ENCODE results near the gene CFAP300. TPM values are rescaled to one million over a fixed set of nuclear protein-coding genes. Genes with fewer than 3 reads are reported as not detected.
A peak's percentile ranks its signal among the peaks of the same experiment; 100 is the strongest.

Gene CFAP300
- total RNA-seq, 2 donors from 2014 or later = 0.74 to 2.2 TPM

DNA sequence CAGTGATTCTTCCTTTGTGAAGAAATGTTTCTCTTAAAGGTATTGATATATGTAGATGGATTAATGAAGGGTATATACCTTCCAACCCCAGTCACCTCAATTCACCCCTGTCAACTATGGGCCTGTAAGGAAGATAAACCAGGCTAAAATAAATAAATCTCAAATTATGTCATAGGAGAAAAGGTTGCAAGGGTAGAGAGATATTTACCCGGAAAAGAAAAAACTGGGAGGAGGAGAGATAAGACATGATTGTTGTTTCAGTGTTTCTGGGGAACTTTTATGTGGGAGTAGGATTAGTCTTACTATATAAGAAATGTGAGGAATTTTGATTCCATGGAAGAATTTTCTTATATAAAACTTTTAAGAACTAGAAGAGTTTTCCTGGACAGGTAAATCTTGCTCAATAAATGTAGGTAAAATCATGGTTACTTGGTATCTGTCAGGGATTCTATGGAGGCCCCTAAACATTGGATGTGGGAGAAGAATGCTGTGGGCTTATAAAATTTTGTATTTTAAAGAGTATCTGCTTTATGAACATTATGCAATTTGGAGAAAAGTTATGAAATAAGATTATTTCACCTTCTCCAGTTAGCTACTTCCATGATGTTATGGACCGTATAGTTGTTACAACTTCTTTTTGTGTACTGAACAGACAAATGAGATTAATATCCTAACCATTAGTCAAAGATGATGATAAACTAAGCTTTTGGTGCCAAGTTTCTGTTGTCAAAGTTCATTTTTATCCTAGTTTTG, 69.4 kb downstream of the CFAP300 start:
- intact Hi-C loops (cut with DNase I) = loop anchor here in 1 of 2 donors (10.0 kb wide), 1 partner anchor 148 kb away; no protein-coding TSS in a partner anchor
- DNase-seq (no peak), ATAC-seq (peak in 1 of 2 donors; percentile 26)

GRCh38 chr11:102117472-102118113, 70.4 kb downstream of the CFAP300 start:
- DNase-seq (no peak), ATAC-seq (no peak)
- intact Hi-C loops (cut with DNase I) = loop anchor here in 1 of 2 donors (10.0 kb wide), 1 partner anchor 147 kb away; no protein-coding TSS in a partner anchor

GRCh38 chr11:102118937-102119336, 71.7 kb downstream of the CFAP300 start:
- ATAC-seq = no peak
- intact Hi-C loops (cut with DNase I) = loop anchor here in 1 of 2 donors (10.0 kb wide), 1 partner anchor 146 kb away; no protein-coding TSS in a partner anchor

GRCh38 chr11:102119997-102120396, 72.8 kb downstream of the CFAP300 start:
- ATAC-seq (peak in 1 of 2 donors; percentile 27), DNase-seq (no peak)
- intact Hi-C loops (cut with DNase I) = loop anchor here in 1 of 2 donors (10.0 kb wide), 1 partner anchor 145 kb away; no protein-coding TSS in a partner anchor

More at GRCh38 chr11:102118937-102119336, 71.7 kb downstream of the CFAP300 start:
- DNase-seq = no peak

GRCh38 chr11:102120437-102120973, 73.3 kb downstream of the CFAP300 start:
- DNase-seq (no peak), ATAC-seq (no peak)
- intact Hi-C loops (cut with DNase I) = no loop called here

DNA sequence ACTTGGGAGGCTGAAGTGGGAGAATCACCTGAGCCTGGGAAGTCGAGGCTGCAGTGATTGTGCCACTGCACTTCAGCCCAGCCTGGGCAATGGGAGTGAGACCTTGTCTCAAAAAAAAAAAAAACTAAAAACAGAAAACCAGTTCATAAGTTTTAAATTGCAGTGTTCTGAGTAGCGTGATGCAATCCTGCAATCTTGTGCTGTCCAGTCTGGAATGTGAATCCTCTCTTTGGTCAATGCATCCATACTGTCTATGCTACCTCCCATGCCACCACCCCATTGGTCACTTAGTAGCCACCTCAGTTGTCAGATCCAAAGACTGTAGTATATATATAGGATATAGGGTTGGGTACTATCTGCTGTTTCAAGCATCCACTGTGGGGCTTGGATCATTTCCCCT, 74.1 kb downstream of the CFAP300 start:
- ATAC-seq = no peak
- no peak for DNase-seq
- intact Hi-C loops (cut with DNase I) = no loop called here

Other genes starting within 250 kb of the CFAP300 start
- gene CEP126, start 132.4 kb upstream of the CFAP300 start, total RNA-seq = 1 to 10 TPM; 3.3 to 3.8 TPM
- gene ANGPTL5, start 130.9 kb upstream of the CFAP300 start, total RNA-seq = 1 to 10 TPM; 1.4 to 4.0 TPM
- gene YAP1, start 63.0 kb downstream of the CFAP300 start, total RNA-seq = 10 to 100 TPM; 59.1 to 67.5 TPM